HepG2 (cell line): ENCODE results near the gene ST6GALNAC2. TPM values are rescaled to one million over a fixed set of nuclear protein-coding genes. Genes with fewer than 3 reads are reported as not detected.

ENCODE experiments used
- FOXK2 ChIP-seq: fragments of 450-650 bp; IDR thresholded peaks from 2 replicates; pipeline ENCODE4 v1.6.1; 2016
- FOXP1 ChIP-seq, 2 experiments: fragments of 450-650 bp in 1 of 2; IDR thresholded peaks; 2 replicates each; pipeline ENCODE4 v1.6.1; 2017 to 2018; ENCODE audit warnings: antibody characterized with exemption in 1 of 2
- GATAD2A ChIP-seq: IDR thresholded peaks from 2 replicates; pipeline ENCODE4 v1.6.1; 2016
- KAT2B ChIP-seq: fragments of 150-350 bp; IDR thresholded peaks from 2 replicates; pipeline ENCODE4 v1.6.1; 2014; ENCODE audit warnings: low read depth, low read length, borderline replicate concordance
- MTA1 ChIP-seq: sonication (generic); formaldehyde crosslinking; IDR thresholded peaks from 2 replicates; pipeline ENCODE4 v1.4.0; 2020; ENCODE audit warnings: missing genetic modification reagents, mild to moderate bottlenecking, borderline replicate concordance
- MYC ChIP-seq: sonication (generic); formaldehyde crosslinking; IDR thresholded peaks from 2 replicates; pipeline ENCODE4 v1.9.0; 2021; ENCODE audit warnings: missing genetic modification reagents, borderline replicate concordance
- NFIB ChIP-seq: sonication (generic); formaldehyde crosslinking; IDR thresholded peaks from 2 replicates; pipeline ENCODE4 v1.9.0; 2021; ENCODE audit warnings: missing genetic modification reagents, mild to moderate bottlenecking, borderline replicate concordance
- PHF5A ChIP-seq: IDR thresholded peaks from one replicate; pipeline ENCODE4 v1.6.1; 2018; ENCODE audit warnings: low read depth, missing genetic modification reagents; ENCODE audit not compliant: unreplicated experiment
- RNF2 ChIP-seq: fragments of 450-650 bp; conservative IDR thresholded peaks from 2 replicates; pipeline ENCODE4 v1.6.1; 2016; ENCODE audit warnings: low read depth
- ZNF383 ChIP-seq: sonication (generic); formaldehyde crosslinking; IDR thresholded peaks from 2 replicates; pipeline ENCODE4 v1.4.0; 2020; ENCODE audit warnings: missing genetic modification reagents, mild to moderate bottlenecking, borderline replicate concordance
- ZNF674 ChIP-seq: sonication (generic); formaldehyde crosslinking; IDR thresholded peaks from 2 replicates; pipeline ENCODE4 v1.5.0; 2020; ENCODE audit warnings: low read depth, mild to moderate bottlenecking, missing genetic modification reagents
- polyA plus RNA-seq, 8 experiments: library from polyadenylated mRNA; depleted of rRNA in 3 of 8; stranded (reverse) in 7 of 8; unstranded in 1 of 8; fragments of >200 nt; fragmentation: Illumina TruSeq in 4 of 8; extraction: Trizol in 4 of 8; gene quantifications; 2 replicates each; pipeline versions ENCODE4 v1.2.1 to v1.2.3, GENCODE V29; 2011 to 2016; ENCODE audit warnings: low read depth in 4 of 8, missing spikeins in 1 of 8, mixed read lengths in 1 of 8; ENCODE audit not compliant: insufficient read depth in 1 of 8
- total RNA-seq, 5 experiments: library from RNA; depleted of rRNA; stranded (reverse); fragments of >200 nt; fragmentation: Illumina TruSeq; extraction: Trizol; gene quantifications; 2 replicates each; pipeline ENCODE4 v1.2.3, GENCODE V29; 2016; ENCODE audit warnings: low read depth in 1 of 5
- TF ChIP-seq, protein P1 (sequence below): sonication (generic); formaldehyde crosslinking; IDR thresholded peaks from 2 replicates; pipeline ENCODE4 v1.5.0; 2020; ENCODE audit warnings: mild to moderate bottlenecking, missing genetic modification reagents, borderline replicate concordance
- TF ChIP-seq, protein P2 (sequence below): sonication (generic); formaldehyde crosslinking; IDR thresholded peaks from 2 replicates; pipeline ENCODE4 v1.4.0; 2020; ENCODE audit warnings: missing genetic modification reagents, mild to moderate bottlenecking, borderline replicate concordance
- TF ChIP-seq, protein P3 (sequence below): sonication (generic); formaldehyde crosslinking; IDR thresholded peaks from 2 replicates; pipeline ENCODE4 v1.5.0; 2020; ENCODE audit warnings: missing genetic modification reagents, mild to moderate bottlenecking, borderline replicate concordance
- TF ChIP-seq, protein P4 (sequence below): sonication (generic); formaldehyde crosslinking; IDR thresholded peaks from 2 replicates; pipeline ENCODE4 v1.4.0; 2020; ENCODE audit warnings: mild to moderate bottlenecking, missing genetic modification reagents
- TF ChIP-seq, protein P5 (sequence below): fragments of 450-650 bp; IDR thresholded peaks from 2 replicates; pipeline ENCODE4 v1.6.1; 2017; ENCODE audit warnings: mild to moderate bottlenecking

Gene ST6GALNAC2
- total and polyA plus RNA-seq, 2 of the 13 experiments (the other 11 are each of a cell fraction or from before 2014, with no cell fraction given), result 0.12 to 0.49 TPM

DNA sequence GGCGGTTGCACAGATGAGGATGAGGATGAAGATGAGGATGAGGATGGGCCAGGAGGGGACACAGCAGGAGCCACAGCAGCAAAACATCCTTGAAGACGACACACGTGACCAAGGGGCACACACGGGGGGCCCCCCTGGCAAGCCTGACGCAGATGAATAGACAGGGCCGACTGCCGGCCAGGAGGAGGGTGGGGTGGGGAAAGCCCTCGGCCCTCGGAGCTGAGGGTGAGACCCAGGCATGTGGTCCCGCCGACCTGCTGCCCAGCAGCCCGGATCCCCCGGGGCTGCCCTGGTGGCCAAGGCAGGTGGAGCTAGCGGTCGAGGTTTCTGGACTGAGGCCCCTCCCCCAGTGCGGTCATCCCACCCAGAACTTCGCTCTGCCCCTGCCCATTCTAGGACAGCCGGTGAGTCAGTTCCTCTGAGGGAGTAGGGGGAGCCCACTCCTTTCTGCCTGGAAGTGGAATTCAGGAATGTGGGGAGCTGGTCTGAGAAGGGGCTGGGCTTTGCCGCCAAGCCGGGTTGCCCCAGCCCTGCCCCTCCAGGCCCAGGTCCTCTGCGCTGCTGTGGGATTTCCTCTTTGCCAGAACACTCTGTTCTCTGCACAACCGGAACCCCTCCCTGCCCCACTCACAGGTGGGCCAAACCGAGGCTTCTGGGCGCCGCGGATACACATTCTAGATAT, 58.1 kb downstream of the ST6GALNAC2 start (continued):
- TF ChIP-seq, protein P1, sequence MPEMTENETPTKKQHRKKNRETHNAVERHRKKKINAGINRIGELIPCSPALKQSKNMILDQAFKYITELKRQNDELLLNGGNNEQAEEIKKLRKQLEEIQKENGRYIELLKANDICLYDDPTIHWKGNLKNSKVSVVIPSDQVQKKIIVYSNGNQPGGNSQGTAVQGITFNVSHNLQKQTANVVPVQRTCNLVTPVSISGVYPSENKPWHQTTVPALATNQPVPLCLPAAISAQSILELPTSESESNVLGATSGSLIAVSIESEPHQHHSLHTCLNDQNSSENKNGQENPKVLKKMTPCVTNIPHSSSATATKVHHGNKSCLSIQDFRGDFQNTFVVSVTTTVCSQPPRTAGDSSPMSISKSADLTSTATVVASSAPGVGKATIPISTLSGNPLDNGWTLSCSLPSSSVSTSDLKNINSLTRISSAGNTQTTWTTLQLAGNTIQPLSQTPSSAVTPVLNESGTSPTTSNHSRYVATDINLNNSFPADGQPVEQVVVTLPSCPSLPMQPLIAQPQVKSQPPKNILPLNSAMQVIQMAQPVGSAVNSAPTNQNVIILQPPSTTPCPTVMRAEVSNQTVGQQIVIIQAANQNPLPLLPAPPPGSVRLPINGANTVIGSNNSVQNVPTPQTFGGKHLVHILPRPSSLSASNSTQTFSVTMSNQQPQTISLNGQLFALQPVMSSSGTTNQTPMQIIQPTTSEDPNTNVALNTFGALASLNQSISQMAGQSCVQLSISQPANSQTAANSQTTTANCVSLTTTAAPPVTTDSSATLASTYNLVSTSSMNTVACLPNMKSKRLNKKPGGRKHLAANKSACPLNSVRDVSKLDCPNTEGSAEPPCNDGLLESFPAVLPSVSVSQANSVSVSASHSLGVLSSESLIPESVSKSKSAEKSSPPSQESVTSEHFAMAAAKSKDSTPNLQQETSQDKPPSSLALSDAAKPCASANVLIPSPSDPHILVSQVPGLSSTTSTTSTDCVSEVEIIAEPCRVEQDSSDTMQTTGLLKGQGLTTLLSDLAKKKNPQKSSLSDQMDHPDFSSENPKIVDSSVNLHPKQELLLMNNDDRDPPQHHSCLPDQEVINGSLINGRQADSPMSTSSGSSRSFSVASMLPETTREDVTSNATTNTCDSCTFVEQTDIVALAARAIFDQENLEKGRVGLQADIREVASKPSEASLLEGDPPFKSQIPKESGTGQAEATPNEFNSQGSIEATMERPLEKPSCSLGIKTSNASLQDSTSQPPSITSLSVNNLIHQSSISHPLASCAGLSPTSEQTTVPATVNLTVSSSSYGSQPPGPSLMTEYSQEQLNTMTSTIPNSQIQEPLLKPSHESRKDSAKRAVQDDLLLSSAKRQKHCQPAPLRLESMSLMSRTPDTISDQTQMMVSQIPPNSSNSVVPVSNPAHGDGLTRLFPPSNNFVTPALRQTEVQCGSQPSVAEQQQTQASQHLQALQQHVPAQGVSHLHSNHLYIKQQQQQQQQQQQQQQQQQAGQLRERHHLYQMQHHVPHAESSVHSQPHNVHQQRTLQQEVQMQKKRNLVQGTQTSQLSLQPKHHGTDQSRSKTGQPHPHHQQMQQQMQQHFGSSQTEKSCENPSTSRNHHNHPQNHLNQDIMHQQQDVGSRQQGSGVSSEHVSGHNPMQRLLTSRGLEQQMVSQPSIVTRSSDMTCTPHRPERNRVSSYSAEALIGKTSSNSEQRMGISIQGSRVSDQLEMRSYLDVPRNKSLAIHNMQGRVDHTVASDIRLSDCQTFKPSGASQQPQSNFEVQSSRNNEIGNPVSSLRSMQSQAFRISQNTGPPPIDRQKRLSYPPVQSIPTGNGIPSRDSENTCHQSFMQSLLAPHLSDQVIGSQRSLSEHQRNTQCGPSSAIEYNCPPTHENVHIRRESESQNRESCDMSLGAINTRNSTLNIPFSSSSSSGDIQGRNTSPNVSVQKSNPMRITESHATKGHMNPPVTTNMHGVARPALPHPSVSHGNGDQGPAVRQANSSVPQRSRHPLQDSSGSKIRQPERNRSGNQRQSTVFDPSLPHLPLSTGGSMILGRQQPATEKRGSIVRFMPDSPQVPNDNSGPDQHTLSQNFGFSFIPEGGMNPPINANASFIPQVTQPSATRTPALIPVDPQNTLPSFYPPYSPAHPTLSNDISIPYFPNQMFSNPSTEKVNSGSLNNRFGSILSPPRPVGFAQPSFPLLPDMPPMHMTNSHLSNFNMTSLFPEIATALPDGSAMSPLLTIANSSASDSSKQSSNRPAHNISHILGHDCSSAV (CRISPR knock-in tag), result no peak
- TF ChIP-seq, protein P2, sequence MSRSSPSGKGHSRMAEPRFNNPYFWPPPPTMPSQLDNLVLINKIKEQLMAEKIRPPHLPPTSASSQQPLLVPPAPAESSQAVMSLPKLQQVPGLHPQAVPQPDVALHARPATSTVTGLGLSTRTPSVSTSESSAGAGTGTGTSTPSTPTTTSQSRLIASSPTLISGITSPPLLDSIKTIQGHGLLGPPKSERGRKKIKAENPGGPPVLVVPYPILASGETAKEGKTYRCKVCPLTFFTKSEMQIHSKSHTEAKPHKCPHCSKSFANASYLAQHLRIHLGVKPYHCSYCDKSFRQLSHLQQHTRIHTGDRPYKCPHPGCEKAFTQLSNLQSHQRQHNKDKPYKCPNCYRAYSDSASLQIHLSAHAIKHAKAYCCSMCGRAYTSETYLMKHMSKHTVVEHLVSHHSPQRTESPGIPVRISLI (CRISPR knock-in tag), result no peak
- TF ChIP-seq, protein P3, sequence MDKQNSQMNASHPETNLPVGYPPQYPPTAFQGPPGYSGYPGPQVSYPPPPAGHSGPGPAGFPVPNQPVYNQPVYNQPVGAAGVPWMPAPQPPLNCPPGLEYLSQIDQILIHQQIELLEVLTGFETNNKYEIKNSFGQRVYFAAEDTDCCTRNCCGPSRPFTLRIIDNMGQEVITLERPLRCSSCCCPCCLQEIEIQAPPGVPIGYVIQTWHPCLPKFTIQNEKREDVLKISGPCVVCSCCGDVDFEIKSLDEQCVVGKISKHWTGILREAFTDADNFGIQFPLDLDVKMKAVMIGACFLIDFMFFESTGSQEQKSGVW (CRISPR knock-in tag), result no peak
- no peak for TF ChIP-seq PHF5A (CRISPR knock-in tag)
- TF ChIP-seq, protein P4, sequence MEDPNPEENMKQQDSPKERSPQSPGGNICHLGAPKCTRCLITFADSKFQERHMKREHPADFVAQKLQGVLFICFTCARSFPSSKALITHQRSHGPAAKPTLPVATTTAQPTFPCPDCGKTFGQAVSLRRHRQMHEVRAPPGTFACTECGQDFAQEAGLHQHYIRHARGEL, result no peak
- no peak for TF ChIP-seq ZNF674 (CRISPR knock-in tag)
- TF ChIP-seq KAT2B, result no peak
- peak; percentile 58; the same call in 1 of the 2 replicates for TF ChIP-seq RNF2
- TF ChIP-seq, protein P5, sequence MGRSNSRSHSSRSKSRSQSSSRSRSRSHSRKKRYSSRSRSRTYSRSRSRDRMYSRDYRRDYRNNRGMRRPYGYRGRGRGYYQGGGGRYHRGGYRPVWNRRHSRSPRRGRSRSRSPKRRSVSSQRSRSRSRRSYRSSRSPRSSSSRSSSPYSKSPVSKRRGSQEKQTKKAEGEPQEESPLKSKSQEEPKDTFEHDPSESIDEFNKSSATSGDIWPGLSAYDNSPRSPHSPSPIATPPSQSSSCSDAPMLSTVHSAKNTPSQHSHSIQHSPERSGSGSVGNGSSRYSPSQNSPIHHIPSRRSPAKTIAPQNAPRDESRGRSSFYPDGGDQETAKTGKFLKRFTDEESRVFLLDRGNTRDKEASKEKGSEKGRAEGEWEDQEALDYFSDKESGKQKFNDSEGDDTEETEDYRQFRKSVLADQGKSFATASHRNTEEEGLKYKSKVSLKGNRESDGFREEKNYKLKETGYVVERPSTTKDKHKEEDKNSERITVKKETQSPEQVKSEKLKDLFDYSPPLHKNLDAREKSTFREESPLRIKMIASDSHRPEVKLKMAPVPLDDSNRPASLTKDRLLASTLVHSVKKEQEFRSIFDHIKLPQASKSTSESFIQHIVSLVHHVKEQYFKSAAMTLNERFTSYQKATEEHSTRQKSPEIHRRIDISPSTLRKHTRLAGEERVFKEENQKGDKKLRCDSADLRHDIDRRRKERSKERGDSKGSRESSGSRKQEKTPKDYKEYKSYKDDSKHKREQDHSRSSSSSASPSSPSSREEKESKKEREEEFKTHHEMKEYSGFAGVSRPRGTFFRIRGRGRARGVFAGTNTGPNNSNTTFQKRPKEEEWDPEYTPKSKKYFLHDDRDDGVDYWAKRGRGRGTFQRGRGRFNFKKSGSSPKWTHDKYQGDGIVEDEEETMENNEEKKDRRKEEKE, result no peak
- no peak for TF ChIP-seq MYC (CRISPR knock-in tag)
- no peak for TF ChIP-seq FOXP1 (IDR thresholded peaks at IDR 0.05)
- no peak for TF ChIP-seq FOXP1 (CRISPR knock-in tag; IDR thresholded peaks at IDR 0.05)
- TF ChIP-seq FOXK2, result no peak
- TF ChIP-seq NFIB (CRISPR knock-in tag), result no peak
- TF ChIP-seq MTA1 (CRISPR knock-in tag), result no peak
- no peak for TF ChIP-seq ZNF383
- peak; percentile 53; the same call in 1 of the 2 replicates for TF ChIP-seq GATAD2A (CRISPR knock-in tag)
